IPS-15b (cell line): ENCODE data around the gene SENP3.

ENCODE experiments used
- H3K27me3 ChIP-seq: one replicate; pipeline ENCODE4 v1.6.1; 2013; ENCODE audit warnings: low read length; ENCODE audit not compliant: control insufficient read depth, insufficient read depth
- H3K36me3 ChIP-seq: one replicate; pipeline ENCODE4 v1.6.1; 2013; ENCODE audit warnings: low read length; ENCODE audit not compliant: control insufficient read depth, insufficient read depth
- H3K4me1 ChIP-seq: one replicate; pipeline ENCODE4 v1.6.1; 2013; ENCODE audit warnings: mild to moderate bottlenecking, low read length; ENCODE audit not compliant: control insufficient read depth, insufficient read depth
- H3K4me3 ChIP-seq: one replicate; pipeline ENCODE4 v1.5.1; 2013; ENCODE audit warnings: low read depth, low read length
- H3K9ac ChIP-seq: one replicate; pipeline ENCODE4 v1.6.1; 2013; ENCODE audit warnings: low read depth, mild to moderate bottlenecking, low read length
- H3K9me3 ChIP-seq: one replicate; pipeline ENCODE4 v1.6.1; 2013; ENCODE audit warnings: mild to moderate bottlenecking, low read length; ENCODE audit not compliant: control insufficient read depth, insufficient read depth

The SENP3 gene

DNA sequence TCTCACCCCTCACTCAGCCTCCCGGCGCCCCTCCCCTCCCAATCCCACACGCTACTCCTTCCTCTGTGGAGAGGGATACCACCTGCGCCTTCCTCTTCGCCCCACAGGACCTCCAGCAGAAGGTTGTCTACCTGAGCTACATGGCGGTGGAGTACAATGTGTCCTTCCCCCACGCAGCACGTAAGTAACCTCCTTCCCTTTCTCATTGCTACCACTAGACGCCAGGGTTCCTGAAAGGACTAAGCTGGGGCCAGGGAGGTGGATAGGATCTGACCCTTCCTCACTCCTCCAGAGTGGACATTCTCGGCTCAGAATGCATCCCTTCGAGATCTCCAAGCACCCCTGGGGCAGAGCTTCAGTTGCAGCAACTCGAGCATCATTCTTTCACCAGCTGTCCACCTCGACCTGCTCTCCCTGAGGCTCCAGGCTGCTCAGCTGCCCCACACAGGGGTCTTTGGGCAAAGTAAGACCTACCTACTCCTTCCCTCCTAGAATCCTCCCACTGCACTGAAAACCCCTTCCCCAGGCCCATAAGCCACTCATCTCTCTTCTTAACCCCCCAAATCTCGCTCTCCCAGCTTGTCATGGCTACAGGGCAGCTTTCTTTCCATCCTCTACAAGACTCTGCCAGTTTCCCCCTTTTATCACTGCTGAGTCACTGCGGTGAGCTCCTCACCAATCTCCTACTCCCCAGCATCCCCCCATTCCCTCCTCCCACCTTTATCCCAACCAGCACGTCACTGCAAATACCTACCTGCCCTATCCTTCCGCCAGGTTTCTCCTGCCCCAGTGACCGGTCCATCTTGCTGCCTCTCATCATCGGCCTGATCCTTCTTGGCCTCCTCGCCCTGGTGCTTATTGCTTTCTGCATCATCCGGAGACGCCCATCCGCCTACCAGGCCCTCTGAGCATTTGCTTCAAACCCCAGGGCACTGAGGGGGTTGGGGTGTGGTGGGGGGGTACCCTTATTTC, 19.2 kb downstream of the SENP3 start:
- Histone ChIP-seq H3K4me1 (peaks cover 4% of the 10 kb centered on the region), H3K4me3 (no peak overlapping the region), H3K27me3 (no peaks in the 10 kb centered on the region), H3K9me3 (no peaks in the 10 kb centered on the region), H3K36me3 (peaks cover 26% of the 10 kb centered on the region), H3K9ac (no peak overlapping the region)

DNA sequence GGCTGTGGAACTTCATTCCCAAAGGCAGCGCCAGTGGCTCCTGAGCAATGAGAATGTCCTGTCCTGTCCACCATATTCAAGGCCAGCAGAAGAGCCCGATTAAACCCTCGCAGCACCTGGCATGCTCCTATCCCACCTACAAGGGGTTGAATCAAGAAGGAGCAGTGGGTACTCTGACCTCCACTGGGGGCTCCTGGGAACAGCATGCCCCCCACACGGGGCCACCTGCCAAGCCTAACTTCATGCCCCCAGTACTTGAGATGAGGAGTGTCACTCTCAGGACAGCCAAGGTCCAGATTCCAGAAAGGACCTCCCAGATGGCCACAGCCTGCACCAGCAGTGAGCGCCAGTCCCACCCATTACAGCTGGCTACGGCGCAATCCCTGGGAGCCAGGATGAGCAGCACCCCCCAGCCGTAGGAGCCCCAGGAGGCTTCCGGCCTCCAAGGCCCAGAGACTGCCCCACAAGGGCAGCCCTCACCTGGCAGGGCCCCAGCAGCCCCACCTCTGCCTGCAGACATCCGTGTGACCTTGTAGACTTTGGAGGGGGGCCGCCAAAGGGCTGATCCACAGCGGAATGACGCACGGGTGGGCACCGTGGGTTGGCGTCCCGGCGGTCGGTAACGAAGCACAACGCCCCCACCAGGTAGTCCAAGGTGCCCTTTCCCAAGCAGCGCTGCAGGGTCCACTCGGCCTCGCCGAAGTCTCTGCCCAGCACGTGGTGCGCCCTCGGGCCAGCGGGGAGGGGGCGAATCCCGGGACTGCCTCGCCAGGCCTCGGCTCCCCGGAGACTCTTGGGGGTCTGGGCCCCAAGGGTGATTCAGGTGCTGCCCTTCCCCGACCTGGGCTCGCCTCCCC, 20.9 kb downstream of the SENP3 start:
- peaks cover 20% of the 10 kb centered on the region for H3K36me3 ChIP-seq
- H3K27me3 ChIP-seq, result no peaks in the 10 kb centered on the region
- no peaks in the 10 kb centered on the region for H3K9me3 ChIP-seq
- H3K4me1 ChIP-seq, result peaks cover 5% of the 10 kb centered on the region
- peak overlapping the region; percentile 100 for H3K9ac ChIP-seq
- peak overlapping the region; percentile 96 for H3K4me3 ChIP-seq

DNA sequence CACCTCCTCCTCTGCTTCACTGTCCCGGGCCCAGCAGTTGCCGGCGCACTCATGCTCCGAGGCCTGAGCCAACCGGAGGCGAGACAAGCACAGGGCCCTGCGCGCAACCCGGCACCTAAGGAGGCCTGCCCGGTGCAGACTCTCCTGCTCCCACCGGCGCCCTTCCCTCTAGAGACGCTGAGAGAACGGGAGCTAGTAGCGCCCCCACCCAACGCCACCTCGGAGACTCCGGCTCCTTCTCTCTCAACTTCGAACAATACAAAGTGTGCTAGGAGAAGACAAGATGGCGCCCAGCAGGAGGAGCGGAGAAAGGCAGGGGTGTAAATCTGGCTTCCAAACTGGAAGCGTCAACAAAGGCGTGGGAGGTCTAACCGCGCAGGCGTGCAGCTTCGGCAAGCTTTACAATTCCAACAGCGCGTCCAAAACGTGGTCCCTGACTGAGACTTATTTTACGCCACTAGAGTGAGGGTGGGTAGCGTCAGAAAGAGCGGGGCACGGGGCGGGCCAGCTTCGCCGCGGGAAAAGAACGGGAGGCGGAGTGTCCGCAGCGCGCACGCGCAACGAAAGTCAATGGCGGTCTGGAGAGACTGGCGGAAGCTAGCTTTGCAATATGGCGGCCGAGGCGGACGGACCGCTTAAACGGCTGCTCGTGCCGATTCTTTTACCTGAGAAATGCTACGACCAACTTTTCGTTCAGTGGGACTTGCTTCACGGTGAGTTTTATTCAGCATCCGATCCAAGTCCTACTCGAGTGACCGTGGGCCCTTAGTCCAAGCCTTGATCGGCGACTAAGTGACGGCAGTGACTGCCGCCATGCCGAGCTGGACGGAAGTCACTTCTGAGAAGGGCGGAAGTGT, 21.8 kb downstream of the SENP3 start, which contains the start of gene MPDU1:
MPDU1 (plus strand) TSS at position 600 of the 857 bp plus-strand sequence; CDS start at position 611, 11 bp downstream.
- H3K4me1 ChIP-seq, result peaks cover 6% of the 10 kb centered on the region
- no peaks in the 10 kb centered on the region for H3K9me3 ChIP-seq
- H3K36me3 ChIP-seq, result peaks cover 18% of the 10 kb centered on the region
- peak within 1 kb of the TSS; percentile 96 for H3K4me3 ChIP-seq
- H3K9ac ChIP-seq, result peak within 1 kb of the TSS; percentile 100
- no peaks in the 10 kb centered on the region for H3K27me3 ChIP-seq

DNA sequence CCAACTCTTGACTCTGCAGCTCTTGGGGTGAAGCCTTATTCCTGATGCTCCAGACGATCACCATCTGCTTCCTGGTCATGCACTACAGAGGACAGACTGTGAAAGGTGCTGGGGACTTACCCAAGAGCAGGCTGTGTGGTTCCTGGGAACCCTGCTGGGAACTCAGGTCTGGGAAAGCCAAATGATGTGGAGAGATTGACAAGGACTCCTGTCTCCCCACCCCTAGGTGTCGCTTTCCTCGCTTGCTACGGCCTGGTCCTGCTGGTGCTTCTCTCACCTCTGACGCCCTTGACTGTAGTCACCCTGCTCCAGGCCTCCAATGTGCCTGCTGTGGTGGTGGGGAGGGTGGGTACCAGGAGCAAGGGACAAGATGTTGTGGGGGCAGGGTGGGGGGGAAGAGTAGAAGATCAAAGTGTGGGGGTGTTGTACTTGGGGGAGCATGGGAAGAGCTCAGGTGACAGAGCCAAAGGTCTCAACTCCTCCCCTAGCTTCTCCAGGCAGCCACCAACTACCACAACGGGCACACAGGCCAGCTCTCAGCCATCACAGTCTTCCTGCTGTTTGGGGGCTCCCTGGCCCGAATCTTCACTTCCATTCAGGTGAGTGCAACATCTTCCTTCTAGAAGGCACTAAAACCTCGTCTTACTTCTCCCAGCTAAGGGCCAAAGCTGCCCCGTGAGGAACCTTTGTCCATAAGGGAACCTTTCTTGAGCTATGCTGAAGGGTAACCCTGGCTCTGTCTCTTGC, 25.1 kb downstream of the SENP3 start:
- no peak overlapping the region for H3K9ac ChIP-seq
- H3K36me3 ChIP-seq, result peaks cover 22% of the 10 kb centered on the region
- peaks cover 11% of the 10 kb centered on the region for H3K4me1 ChIP-seq
- H3K27me3 ChIP-seq, result no peaks in the 10 kb centered on the region
- H3K4me3 ChIP-seq, result peak overlapping the region; percentile 73
- no peaks in the 10 kb centered on the region for H3K9me3 ChIP-seq

DNA sequence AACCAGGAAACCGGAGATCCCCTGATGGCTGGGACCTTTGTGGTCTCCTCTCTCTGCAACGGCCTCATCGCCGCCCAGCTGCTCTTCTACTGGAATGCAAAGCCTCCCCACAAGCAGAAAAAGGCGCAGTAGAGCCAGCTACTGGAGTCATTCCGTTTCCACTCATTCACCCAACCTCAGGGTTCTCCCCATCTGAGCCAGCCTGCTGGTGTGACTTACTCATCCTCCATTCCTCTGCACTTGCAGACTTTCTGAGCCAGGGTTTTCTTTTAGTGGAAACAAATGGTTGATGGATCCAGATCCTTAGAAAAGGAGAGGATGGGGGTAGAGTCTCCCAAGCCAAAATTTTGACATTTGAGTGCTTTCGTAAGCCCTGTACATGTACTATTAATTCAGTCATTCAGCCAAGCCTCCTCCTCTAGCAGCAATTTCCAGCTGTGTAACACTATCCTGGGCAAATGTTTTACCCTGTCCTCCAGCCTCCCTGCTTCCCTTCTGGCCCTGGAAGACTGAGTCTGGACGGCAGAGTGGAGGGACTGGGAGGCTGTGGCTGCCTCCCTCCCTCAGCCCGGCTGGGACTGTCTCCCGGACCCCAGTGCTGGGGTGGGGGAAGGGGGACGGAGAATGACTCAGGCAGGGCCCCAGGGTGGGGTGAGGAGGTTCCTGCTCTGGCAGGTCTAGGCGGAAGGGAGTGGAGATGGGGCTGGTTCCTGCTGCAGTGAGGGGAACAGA, 25.9 kb downstream of the SENP3 start:
- H3K4me1 ChIP-seq, result peaks cover 11% of the 10 kb centered on the region
- peak overlapping the region; percentile 73 for H3K4me3 ChIP-seq
- peaks cover 29% of the 10 kb centered on the region for H3K36me3 ChIP-seq
- no peaks in the 10 kb centered on the region for H3K27me3 ChIP-seq
- H3K9ac ChIP-seq, result no peak overlapping the region
- no peaks in the 10 kb centered on the region for H3K9me3 ChIP-seq

DNA sequence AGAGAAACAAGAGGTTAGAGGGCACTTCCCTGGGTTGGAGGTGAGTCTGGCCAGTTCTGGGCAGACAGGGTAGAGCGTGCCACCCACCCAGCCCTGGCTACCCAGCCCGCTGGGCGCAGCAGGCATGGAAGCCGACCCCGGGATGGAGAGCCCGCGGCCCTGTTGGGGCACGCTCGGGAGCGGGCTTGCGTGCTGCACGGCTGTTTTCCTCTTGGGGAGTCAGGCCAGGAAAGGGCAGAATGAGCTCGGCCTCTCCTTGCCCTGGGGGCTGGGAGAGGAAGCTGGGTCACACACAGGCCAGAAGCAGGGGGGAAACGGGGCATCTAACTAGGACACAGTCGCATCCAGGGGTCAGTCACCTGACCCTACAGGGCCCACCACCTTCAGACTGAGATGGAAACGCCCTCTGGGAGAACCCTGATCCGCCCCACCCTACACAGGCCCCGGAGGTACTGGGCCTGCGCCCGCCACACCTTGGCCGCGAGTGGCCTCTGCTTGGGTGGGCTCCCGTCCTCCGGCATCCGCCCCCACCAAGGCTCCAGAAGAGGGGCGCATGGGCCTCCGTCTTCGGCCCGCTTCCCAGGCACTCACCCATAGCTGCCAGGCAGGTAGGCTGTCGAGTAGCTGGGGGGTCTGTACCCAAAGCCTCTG, 27.0 kb downstream of the SENP3 start:
- no peaks in the 10 kb centered on the region for H3K27me3 ChIP-seq
- H3K9me3 ChIP-seq, result no peaks in the 10 kb centered on the region
- peaks cover 11% of the 10 kb centered on the region for H3K4me1 ChIP-seq
- peak overlapping the region; percentile 87 for H3K9ac ChIP-seq
- H3K4me3 ChIP-seq, result peak overlapping the region; percentile 73
- H3K36me3 ChIP-seq, result peaks cover 40% of the 10 kb centered on the region

DNA sequence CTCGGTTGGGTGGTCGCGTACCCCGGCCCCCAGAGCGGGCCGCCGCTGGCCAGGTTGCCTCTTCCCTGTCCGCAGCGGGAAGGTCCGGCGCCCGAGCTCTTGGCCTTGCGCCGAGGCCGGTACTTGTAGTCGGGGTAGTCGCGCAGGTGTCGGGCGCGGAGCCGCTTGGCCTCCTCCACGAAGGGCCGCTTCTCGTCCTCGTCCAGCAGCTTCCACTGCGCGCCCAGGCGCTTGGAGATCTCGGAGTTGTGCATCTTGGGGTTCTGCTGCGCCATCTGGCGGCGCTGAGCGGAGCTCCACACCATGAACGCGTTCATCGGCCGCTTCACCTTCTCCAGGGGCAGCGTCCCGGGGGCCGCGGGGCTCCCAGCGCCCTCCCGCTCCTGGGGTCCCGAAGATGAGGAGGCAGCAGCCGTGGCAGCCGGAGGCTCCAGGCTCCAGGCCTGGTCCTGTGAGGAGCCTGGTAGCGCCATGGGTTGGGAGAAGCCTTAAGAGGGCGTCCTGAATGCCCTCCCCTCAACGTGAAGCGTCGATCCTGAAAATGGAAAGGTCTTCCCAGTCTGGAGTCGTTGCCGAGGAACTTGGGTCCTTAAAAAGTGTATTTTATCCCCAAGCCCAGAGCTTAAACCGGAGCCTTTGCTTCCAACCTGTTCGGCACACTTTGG, 27.6 kb downstream of the SENP3 start:
- Histone ChIP-seq H3K4me1 (peaks cover 10% of the 10 kb centered on the region), H3K4me3 (peak overlapping the region; percentile 73), H3K9ac (peak overlapping the region; percentile 87), H3K9me3 (no peaks in the 10 kb centered on the region), H3K36me3 (peaks cover 43% of the 10 kb centered on the region), H3K27me3 (no peaks in the 10 kb centered on the region)

DNA sequence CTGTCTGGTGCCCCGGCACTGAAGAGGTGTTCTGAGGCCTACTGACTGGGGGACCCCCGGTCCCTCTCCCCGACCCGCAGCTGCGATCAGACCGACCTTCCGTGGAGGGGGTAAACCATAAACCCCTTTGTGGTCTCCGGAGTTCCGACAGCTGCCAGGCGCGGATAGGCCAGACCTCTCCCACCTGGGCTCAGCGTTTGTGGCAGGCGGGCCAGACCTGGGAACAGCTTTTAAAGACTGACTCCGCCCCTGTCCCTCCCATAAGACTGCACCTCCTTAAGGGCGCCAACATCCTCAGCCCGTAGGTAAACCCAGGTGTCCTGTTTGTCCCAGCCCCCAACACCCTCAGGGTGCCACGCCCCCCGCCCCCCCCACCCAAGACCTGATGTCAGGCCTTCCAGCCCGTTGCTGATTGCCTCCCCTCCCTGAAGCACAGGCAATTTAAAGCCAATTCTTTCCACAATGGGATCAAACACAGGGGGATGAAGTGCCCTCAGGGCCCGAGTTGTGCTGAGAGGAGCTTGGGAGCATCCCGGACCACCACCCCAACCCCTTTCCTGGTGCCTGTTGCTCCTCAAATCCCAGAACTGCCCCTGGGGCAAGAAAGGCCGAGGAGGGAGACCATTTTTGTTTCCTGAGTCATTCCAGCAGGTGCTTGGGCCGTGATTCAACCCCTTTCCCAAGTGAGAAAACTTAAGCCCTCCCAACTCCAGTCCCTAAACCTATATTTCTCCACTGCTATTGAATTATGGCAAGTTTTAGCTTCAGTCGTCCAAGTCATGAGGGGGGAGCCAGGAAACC, 28.4 kb downstream of the SENP3 start, which contains the start of gene SOX15:
SOX15 (minus strand) TSS at position 204 of the 801 bp plus-strand sequence. CDS start 418 bp downstream, outside the sequence.
- peaks cover 8% of the 10 kb centered on the region for H3K4me1 ChIP-seq
- H3K27me3 ChIP-seq, result no peaks in the 10 kb centered on the region
- H3K4me3 ChIP-seq, result peak within 1 kb of the TSS; percentile 73
- H3K9me3 ChIP-seq, result no peaks in the 10 kb centered on the region
- peak within 1 kb of the TSS; percentile 87 for H3K9ac ChIP-seq
- peaks cover 50% of the 10 kb centered on the region for H3K36me3 ChIP-seq

DNA sequence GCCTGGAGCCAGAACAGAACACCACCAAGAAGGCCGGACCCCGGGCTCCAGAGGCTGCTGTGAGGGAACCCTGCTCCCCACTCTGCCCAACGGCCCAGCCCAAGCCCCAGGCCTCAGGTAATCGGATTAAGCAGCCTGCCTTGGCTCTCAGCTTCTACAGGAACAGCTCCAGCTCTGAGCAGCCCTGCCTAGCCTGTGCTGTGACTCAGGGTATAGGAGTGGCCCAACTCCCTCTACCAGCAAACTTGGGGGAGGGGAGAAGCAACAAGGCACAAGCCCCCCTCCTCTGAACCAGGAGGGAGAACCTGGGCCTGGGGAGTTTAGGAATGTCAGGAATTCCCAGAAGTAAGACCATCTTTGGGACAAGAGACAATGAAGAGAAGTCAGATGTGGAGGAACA, 29.0 kb downstream of the SENP3 start:
- Histone ChIP-seq H3K9ac (peak overlapping the region; percentile 73), H3K36me3 (peaks cover 55% of the 10 kb centered on the region), H3K27me3 (no peaks in the 10 kb centered on the region), H3K9me3 (no peaks in the 10 kb centered on the region), H3K4me3 (peak overlapping the region; percentile 35), H3K4me1 (peaks cover 8% of the 10 kb centered on the region)
